ENCODE data around the gene CRABP1. TPM values are rescaled to one million over a fixed set of nuclear protein-coding genes. Genes with fewer than 3 reads are reported as not detected.

The CRABP1 gene
- total RNA-seq, 1 donor from 2014 or later, result 320 TPM

DNA sequence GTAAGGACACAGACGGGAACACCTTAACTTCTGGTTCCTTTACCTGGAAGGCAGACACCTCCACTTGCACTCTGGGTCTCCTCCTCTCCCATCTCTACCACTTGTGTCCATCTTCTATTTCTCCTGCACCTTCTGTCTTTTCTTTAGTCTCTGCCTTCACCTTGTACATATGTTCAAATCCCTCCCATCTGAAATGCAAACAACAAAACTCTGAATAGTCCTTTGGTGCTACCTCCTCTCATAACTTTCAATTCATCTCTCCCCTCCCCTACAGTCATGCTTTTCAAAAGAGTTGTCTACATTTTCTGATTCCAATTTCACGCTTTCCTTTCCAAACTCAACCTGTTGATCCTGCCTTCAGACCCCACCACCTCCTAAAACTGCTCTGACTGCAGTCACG lies 5.3 kb upstream of the CRABP1 start:
- Histone ChIP-seq H2AFZ (replicated peaks) (no peak overlapping the region), H3K9ac (no peak overlapping the region), H3K27ac (no peak overlapping the region), H3K4me3 (no peak overlapping the region), H3F3A (ENCODE audit: low read depth) (peaks cover 39% of the 10 kb centered on the region), H3K36me3 (no peaks in the 10 kb centered on the region), H3K4me2 (no peak overlapping the region), H3K27me3 (peaks cover 20% of the 10 kb centered on the region), H3K79me2 (ENCODE audit: low read depth) (no peaks in the 10 kb centered on the region), H4K20me1 (ENCODE audit: low read depth) (no peaks in the 10 kb centered on the region), H3K9me3 (ENCODE audit: low read depth) (no peaks in the 10 kb centered on the region), H3K4me1 (peaks cover 33% of the 10 kb centered on the region)
- Mint-ChIP-seq H3K9me3 (no peaks in the 10 kb centered on the region), H3K36me3 (no peaks in the 10 kb centered on the region), H3K4me3 (no peak overlapping the region), H3K27me3 (ENCODE audit: insufficient read depth, low read depth) (peaks cover 22% of the 10 kb centered on the region), H3K4me1 (peaks cover 32% of the 10 kb centered on the region), H3K27ac (no peak overlapping the region)
- DNase-seq (ENCODE audit: low spot score), result no peak
- TF ChIP-seq, protein P1, sequence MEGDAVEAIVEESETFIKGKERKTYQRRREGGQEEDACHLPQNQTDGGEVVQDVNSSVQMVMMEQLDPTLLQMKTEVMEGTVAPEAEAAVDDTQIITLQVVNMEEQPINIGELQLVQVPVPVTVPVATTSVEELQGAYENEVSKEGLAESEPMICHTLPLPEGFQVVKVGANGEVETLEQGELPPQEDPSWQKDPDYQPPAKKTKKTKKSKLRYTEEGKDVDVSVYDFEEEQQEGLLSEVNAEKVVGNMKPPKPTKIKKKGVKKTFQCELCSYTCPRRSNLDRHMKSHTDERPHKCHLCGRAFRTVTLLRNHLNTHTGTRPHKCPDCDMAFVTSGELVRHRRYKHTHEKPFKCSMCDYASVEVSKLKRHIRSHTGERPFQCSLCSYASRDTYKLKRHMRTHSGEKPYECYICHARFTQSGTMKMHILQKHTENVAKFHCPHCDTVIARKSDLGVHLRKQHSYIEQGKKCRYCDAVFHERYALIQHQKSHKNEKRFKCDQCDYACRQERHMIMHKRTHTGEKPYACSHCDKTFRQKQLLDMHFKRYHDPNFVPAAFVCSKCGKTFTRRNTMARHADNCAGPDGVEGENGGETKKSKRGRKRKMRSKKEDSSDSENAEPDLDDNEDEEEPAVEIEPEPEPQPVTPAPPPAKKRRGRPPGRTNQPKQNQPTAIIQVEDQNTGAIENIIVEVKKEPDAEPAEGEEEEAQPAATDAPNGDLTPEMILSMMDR (IDR thresholded peaks at IDR 0.05), result no peak
- TF ChIP-seq EZH2phosphoT487 (IDR thresholded peaks at IDR 0.05) (no peak), EZH2 (IDR thresholded peaks at IDR 0.05) (no peak)

DNA sequence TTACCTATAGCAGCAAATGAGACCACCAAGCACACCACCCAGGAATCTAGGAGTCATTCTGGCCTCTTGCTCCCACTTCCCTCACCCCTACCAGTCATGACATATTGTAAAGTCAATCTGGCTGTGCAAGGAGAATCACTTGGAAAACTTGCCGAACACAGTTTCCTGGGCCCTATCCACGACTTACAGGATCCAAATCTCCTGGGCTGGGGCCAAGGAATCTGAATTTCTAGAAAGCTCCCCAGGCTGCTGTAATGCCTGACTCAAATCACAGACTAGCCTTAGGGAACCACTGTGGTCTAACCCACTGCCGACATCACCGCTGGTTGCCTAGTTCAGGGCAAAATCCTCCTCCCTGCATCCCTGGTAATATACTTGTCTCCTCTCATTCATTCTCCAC lies 4.2 kb upstream of the CRABP1 start:
- H3K27ac Mint-ChIP-seq, result no peak overlapping the region
- H3K4me3 Mint-ChIP-seq, result no peak overlapping the region
- peaks cover 34% of the 10 kb centered on the region for H3K4me1 Mint-ChIP-seq
- Histone ChIP-seq H3K4me3 (no peak overlapping the region), H4K20me1 (ENCODE audit: low read depth) (peaks cover 4% of the 10 kb centered on the region), H3K9me3 (ENCODE audit: low read depth) (no peaks in the 10 kb centered on the region), H3K4me1 (peaks cover 35% of the 10 kb centered on the region), H3K4me2 (no peak overlapping the region), H2AFZ (replicated peaks) (no peak overlapping the region), H3K9ac (no peak overlapping the region), H3K36me3 (no peaks in the 10 kb centered on the region), H3F3A (ENCODE audit: low read depth) (peaks cover 35% of the 10 kb centered on the region), H3K27me3 (peaks cover 32% of the 10 kb centered on the region), H3K79me2 (ENCODE audit: low read depth) (peaks cover 7% of the 10 kb centered on the region), H3K27ac (no peak overlapping the region)
- no peak for TF ChIP-seq EZH2 (IDR thresholded peaks at IDR 0.05)
- TF ChIP-seq EZH2phosphoT487 (IDR thresholded peaks at IDR 0.05), result no peak
- TF ChIP-seq, protein P1 (IDR thresholded peaks at IDR 0.05), result no peak
- no peak for DNase-seq (ENCODE audit: low spot score)
- H3K9me3 Mint-ChIP-seq, result no peaks in the 10 kb centered on the region
- H3K27me3 Mint-ChIP-seq (ENCODE audit: insufficient read depth, low read depth), result peaks cover 26% of the 10 kb centered on the region
- no peaks in the 10 kb centered on the region for H3K36me3 Mint-ChIP-seq

DNA sequence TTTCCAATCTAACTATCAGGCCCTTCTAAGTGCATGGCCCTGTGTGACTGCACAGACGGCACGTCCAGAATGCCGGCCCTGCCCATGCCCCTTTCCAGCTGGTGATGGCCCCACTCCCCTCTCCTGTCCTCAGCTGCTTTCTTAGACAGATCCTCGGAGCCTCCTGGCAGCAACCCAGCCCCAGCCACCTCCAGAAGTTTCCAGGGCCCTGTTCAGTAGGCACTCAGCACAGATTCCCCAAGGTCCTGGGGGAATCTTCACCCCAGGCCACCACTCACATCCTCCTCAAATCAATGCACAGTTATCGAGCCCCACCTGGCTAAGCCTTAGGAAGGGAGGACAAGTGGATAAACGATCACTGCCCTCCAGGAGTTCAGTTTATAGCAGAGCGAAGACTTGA lies 1.4 kb upstream of the CRABP1 start:
- Histone ChIP-seq H2AFZ (replicated peaks) (no peak overlapping the region), H3K36me3 (no peaks in the 10 kb centered on the region), H3K4me1 (peaks cover 49% of the 10 kb centered on the region), H3K4me3 (no peak overlapping the region), H3F3A (ENCODE audit: low read depth) (peaks cover 43% of the 10 kb centered on the region), H3K4me2 (peak overlapping the region; percentile 13), H3K9ac (no peak overlapping the region), H3K79me2 (ENCODE audit: low read depth) (peaks cover 23% of the 10 kb centered on the region), H3K27ac (no peak overlapping the region), H4K20me1 (ENCODE audit: low read depth) (peaks cover 19% of the 10 kb centered on the region), H3K27me3 (peaks cover 48% of the 10 kb centered on the region), H3K9me3 (ENCODE audit: low read depth) (no peaks in the 10 kb centered on the region)
- Mint-ChIP-seq H3K27me3 (ENCODE audit: insufficient read depth, low read depth) (peaks cover 38% of the 10 kb centered on the region), H3K36me3 (no peaks in the 10 kb centered on the region), H3K27ac (no peak overlapping the region), H3K4me3 (peak overlapping the region; percentile 77), H3K4me1 (peaks cover 37% of the 10 kb centered on the region), H3K9me3 (no peaks in the 10 kb centered on the region)
- DNase-seq (ENCODE audit: low spot score), result no peak
- TF ChIP-seq EZH2phosphoT487 (IDR thresholded peaks at IDR 0.05) (no peak), EZH2 (IDR thresholded peaks at IDR 0.05) (no peak)
- TF ChIP-seq, protein P1 (IDR thresholded peaks at IDR 0.05), result no peak
